NCI-H345 treated with DMSO at 0.1 percent for 48 hours (cell line): ENCODE measurements around the gene GMDS.

Experiments
- DNase-seq: peaks from one replicate; lab custom pipeline; 2025; ENCODE audit not compliant: unreplicated experiment; lab: John Stamatoyannopoulos, UW

Gene GMDS

DNA sequence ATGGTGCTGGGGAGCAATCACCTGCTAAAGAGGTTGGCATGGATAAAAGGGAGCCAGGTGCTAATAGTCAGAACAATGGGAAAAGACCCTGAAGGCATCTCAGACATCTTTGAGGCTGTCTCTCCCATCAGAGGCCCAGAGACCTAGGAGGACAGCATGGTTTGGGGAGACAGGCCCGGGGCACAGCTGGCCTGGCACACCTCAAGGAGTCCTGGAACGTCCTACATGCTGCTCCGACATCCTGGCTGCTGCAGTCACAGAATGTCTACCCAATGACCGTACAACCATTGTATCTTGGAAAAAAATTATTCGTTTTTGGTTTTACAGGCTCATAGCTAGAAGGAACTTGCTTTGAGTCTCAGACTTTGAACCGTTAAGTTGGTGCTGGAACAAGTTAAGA is 4.4 kb downstream of the GMDS start:
- DNase-seq, result no peak

DNA sequence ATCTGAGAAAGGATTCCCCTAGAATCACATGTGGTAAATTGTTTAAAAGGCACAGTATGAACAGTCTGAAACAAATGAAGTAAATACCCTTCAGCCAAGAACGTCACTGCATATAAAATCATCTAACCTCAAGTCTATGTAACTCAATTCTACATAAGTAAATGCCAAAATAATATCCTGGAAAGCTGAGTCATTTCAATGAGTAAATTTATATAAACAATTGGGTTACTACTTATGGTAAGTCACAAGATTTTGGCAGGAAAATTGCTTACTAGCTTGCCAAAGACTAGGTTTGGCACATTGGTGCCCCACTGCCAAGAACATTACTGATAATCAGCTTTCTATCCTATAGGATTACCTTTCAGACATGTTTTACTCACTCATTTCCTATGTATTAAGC is 8.4 kb downstream of the GMDS start:
- DNase-seq, result no peak

DNA sequence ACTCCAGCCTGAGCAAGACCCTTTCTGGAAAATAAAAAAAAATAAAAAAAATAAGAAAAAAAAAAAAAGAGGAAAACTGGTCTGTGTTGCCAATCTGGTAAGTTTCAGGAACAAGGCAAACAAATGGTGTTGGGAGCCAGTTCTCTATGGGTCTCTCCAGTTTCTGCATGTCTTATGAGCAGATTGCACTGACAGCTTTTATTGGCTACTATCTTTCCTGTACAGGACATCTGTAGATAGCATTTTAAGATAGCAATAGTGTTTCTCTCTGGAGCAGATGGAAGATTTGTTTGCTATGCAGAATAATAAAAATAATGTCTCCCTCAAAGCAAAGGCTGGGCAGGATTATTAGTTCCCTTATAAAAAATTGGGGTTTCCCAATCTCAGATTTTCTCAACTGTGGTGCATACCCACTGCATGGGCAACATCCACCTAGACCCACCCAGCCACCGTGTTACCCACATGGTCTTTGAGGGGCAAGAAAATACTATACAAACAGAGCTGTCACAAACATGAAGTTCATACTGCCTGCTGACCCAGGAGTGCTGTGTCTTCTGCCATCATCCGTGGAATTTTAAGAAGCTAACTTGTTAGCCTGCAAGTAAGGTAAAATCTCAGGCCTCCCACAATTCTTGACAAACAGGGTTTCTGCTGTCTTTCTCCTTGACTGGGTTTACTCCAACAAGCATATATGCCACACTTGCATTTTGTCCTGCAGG is 9.5 kb downstream of the GMDS start:
- no peak for DNase-seq

DNA sequence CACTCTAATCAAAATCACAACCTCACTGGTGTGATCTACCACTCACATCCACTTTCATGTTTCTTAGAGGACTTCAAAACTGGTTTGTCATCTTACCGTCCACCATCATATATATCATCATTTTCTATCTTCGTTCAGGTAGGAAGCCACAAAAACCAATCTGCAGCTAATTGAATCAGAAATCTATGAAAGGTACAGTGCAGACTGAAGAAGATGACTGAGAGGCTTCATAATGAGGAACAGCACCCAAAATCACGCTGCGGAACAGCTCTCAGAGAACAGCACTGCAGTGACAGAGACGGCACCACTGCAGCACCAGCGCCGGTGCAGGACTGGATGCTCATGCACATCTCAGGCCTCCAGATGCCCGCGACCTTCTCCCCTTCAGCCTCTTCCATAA is 13.0 kb downstream of the GMDS start:
- DNase-seq, result no peak

DNA sequence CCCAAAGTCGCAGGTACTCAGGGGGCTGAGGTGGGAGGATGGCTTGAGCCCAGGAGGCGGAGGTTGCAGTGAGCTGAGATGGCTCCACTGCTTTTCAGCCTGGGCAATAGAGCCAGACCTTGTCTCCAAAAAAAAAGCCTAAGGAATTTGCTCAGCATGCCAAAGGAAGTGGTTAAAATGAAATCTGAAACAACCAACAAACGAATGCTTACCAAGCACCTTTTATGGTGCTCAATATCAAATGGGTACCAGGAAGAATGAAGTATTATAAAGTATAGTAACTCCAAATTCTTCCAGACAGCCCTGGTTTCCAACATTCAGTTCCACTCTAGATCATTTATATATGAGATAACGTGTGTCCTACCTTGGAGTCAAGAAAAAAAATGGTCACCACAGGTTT is 14.0 kb downstream of the GMDS start:
- DNase-seq, result no peak

DNA sequence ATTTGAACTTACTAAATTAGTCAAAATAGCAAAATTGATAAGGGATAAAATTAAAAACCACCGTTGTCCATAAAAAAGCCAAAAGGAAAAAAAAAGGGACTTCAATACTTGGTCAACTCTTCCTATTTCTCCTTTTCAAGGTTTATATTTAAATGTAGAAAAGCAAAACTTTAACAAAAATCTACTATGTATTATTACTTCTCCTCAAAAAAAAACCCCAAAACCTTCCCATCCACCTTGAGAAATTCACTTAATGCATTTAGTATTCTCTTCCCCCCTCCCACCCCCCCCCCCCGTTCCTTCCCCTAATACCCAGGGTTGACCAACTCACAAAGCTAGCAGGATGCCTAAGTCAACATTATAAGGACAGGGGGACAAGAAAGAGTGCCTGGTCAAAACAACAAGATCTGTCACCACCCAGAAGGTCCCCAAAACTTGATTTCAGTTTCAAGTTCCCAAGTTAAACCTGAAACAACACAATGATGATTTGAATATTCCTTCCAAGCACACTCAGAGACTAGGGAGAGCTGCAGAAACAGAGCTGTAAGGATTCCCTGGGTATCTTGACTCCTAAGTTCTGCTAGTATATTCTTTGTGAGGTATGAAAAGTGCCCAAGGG is 14.6 kb downstream of the GMDS start:
- no peak for DNase-seq

DNA sequence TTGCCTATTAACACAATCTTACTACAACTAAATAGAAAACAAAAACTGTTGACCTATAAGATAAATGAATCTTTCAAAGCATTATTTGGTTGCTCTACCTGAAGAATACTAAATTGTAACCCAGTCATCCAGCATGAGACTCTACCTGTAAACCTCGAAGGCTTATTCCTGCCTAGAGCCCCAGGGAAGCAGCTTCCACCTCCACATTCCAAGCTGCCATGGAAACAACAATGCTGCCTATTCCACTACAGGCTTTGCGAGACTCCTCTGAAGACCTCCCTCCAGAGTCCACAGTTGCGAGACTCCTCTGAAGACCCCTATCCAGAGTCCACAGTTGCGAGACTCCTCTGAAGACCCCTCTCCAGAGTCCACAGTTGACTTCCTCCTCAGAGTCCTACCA is 15.7 kb downstream of the GMDS start:
- DNase-seq, result no peak

DNA sequence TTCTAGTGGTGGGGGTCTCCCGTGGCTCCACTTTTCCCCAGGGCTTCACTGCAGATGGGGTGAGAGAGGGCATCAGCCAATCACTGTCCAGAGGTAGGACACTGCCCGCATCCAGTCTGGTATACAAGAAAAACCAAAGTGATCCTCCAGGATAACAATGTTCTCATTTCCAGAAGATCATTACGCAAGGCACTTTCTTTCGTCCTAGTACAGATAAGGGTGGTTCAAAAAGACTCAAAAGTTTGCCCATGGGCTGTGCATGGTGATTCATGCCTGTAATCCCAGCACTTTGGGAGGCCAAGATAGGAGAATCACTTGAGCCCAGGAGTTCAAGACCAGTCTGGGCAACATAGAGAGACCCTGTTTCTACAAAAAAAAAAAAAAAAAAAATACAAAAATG is 16.4 kb downstream of the GMDS start:
- DNase-seq, result no peak

DNA sequence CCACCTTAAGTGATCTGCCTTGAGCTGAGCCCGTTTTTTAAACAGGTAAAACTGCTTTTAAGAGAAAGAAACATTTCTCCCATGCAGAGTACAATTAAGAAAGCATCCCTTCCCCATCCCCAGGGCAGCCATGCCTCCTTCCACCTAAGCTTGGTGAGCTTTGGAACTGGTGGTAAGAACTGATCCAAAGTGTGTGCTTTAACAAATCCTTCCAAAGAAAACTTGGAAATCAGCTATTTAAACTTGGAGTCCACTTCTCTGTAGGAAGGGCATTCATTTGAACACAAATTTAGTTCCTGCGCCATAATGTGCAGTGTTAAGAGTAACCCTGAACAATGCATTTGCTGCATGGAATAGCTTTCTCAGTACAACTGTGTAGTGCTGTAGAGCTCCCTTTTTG is 17.0 kb downstream of the GMDS start:
- DNase-seq, result no peak

DNA sequence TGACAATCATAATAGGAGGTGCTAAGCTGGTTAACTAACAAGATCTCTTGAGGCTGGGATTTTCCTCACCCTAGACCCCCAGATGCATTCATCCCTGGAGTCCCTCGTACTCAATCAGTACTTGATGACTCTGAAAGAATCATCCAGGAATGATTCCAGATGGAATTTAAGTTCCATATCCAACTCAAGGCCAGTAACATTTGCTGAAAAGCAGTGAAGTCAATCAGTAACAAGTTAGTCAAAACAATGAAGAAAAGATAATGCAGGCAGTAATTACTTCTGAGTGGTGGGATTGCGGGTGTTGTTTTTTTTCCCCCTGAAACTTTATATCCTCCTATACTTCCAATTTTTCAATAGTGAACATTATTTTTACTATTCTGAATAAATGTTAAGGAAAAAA is 18.6 kb downstream of the GMDS start:
- DNase-seq, result no peak

DNA sequence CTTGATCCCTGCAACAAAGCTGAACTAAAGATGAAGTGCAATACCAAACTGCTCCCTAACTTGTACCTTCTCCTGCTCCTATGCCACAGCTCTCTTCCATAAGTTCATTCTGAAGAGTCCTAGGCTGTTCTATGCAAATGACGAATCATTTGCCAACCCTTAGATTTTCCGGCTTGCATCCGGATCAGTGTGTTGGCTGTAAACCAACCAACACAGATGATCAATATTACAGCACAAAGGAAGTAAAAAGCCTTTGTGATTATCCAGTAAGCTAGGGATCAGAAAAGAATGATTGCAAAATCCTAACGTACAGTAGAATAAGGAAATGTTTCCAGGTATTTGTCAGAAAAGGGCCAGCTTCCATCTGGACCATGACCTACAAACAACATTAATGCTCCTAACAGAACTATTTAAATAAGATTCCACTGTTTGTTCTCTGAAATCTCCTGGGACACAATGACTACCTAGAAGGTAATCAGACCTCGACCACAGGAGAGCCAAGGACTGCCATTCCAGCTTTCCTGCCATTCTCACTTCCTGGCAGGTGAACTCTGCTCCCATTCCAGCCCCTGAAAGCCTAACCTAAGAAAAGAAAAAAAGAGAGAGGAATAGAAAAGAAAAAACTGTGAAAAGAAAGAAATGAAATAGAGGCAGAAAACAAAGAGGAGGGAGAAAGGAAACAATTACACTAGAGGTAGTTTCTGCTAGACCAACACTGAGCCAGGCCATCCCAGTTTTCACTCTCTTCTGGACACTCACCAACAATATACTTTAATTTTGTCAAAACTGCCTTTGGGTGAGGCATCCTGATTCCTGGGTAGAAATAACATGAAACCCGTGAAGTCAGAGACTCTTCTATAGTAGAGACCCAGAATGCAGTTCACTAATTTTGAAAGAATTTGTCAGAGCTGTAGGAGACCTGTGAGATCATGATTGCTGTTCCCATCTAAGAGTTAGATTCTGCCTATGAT is 19.7 kb downstream of the GMDS start:
- DNase-seq, result no peak

DNA sequence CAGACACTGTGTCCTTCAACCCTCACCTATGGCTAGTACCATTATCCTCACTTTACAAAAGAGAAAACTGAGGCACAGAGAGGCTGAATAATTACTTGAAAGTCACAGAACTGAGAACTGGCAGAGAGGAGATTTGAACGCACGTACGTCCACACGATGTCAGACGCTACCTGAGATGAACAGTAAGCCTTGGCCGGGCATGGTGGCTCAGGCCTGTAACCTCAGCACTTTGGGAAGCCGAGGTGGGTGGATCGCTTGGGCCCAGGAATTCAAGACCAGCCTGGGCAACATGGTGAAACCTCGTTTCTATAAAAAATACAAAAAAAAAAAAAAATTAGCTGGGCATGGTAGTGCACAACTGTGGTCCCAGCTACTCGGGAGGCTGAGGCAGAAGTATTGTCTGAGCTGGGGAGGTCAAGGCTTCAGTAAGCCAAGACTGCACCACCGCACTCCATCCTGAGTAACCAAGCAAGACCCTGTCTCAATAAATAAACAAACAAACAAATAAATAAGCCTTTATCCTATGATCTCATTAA is 20.5 kb downstream of the GMDS start:
- DNase-seq, result no peak

DNA sequence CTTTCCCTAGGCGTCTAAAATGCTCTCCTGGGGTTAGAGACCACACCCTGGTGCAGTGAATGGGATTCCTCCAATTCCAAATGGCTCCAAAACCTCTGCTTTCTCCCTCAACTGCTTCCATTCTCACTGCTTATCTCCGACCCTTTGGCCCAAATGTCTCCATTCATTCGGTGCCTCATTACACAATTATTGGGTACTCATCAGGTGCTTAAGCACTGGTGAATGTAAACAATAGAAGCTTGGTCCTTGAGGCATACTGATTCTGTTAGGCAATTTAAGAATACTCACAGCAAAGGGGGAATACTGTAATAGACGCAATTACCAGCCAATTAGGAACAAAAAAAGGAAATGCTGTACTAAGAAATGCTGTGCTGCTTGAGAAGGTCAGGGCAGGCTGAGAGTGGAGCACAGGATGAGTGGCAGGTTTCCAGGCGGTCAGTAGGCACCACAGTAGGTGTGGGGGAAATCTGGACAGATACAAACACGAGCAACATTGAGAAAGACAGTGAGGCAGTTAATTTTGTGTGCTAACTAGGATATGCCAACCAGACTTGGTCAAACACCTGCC is 23.0 kb downstream of the GMDS start:
- DNase-seq, result no peak

DNA sequence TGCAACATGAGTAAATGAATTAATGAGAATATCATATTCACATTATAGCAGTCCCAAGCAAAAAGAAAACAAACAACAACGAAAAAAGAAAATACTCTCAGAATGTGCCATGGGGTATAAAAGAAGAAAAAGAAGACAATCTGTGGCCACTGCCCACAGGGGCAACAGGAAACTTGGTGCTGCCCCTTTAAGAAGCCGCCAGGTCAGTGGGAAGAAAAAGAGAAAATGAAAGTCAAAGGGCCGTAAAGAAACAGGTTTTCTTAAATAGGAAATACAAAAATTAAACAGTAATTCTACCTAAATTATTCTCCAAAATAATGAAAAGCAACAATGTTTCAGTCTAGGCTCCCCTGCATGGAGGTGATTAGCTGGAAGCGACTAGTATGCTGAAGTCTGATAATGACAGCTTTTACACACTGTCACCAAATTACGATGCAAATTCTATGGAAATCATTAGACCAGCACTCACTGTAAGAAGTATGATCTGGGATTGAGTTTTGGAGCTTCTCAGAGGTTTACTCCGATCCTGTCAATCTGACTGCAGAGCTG is 23.6 kb downstream of the GMDS start:
- DNase-seq, result no peak

DNA sequence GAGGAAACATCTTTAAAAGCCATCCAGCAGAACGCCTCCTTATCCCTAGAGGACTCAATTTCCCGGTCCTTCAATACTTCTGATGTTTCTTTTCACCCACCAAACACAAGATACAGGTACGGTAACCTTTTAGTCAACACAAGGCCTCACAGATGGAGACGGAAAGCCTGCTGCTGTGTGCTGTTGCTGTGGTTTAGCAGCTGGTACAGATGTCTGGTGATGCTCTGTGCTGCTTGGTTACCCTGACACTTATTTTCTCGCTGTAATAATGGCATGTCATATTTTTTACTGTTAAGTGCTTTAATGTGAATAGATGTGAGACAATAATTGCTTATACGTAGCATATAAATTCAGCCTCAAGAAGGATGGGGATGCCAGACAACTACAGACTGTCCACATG is 25.3 kb downstream of the GMDS start:
- DNase-seq, result no peak

DNA sequence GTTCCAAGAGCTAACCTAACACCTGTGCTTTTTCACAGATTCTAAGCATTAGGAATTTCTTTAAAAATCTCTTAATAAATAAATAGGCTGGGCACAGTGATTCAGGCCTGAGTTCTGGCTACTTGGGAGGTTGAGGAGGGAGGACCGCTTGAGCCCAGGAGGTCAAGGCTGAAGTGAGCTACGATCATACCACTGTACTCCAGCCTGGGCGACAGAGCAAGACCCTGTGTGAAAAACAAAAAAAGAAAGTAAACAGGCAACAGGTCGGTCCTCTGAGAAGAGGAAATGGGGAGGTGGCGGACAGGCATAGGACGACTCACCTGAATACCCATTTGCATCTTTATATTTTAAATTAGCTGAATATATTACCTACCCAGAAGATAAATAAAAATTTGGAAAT is 26.5 kb downstream of the GMDS start:
- DNase-seq, result no peak

DNA sequence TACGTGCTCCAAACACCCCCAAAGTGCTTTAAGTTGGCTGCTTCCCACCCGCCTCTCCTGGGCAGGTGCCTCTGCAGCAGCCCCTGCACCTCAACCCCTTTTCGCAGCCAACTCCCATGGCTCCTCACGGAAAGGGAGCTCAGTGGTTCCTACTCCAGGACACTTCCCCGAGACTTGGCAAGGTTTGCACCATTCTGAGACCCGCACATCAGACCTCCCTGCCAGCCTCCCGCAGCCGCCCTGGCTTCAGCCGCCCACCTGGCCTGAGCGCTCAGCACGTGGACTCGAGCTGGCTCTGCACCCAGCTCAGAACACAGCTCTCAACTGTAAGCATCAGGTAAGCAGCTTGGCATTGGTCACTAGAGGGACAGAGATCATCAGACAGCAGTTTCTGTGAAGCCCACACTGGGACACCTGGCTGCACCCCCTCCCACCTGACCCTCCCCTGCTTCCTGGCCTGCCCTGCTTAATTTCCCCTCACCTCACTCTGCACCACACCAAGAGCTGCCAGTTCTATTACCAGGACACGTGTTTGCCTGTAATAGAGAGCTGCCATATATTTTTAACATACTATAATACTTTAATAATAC is 28.5 kb downstream of the GMDS start:
- DNase-seq, result no peak

DNA sequence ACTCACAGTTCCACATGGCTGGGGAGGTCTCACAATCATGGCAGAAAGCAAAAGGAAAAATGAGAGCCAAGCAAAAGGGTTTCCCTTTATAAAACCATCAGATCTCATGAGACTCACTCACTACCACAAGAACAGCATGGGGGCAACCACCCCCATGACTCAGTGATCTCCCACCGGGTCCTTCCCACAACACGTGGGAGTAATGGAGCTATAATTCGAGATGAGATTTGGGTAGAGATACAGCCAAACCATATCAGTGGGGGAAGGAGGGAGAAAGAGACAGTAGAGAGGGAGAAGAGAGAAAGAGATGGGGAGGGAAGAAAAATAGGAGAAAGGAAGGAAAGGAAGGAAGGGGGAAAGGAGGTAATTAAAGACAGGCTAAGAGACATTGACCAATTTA is 30.1 kb downstream of the GMDS start:
- DNase-seq, result no peak

DNA sequence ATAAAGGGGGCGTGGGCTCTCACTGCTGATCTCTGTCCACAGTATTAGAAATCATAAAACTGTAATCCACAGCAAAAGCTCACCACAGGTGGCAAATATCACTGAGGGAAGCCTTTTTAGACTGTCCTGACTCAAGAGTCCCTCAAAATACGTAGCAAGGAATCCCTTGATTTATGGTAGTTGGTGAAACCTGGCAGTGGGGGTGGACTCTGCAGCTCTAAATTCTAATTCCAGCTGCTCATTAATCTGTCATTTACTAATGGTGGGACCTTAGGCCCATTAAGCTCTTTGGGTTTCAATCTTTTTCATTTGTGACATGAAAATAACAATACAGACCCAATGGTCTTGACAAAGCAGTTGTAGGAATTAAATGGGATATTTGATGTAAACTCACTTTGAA is 32.3 kb downstream of the GMDS start:
- DNase-seq, result no peak

DNA sequence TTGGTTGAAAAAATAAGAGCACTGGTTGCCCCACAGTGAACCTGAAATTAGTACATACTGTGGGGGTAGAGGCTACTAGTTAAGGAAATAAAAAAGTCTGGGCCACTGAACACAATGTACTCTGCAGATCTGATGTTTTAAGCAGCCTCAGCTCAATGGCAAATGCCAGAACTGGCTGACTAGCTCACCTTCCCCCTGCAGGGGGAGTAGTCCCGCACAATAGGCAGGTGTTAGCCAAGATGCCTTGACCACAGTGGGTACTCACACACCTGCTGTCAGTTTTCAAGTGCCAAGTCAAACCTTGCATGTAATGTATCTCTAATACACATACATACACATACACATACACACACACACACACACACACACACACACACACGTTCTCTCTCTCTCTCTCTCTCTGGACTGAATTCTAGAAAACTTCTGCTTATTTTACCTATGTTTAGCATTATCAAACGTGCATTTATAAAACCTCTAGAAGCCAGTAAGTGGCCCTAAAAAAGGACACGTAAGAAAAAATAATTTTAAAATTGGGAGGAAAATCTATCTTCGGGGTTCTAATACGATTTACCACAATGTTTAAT is 36.1 kb downstream of the GMDS start:
- no peak for DNase-seq
